GM12801 (cell line): ENCODE results near the gene PRKAA2.

Source experiments
- CTCF ChIP-seq: IDR thresholded peaks from one replicate; pipeline ENCODE4 v1.5.1; 2011; ENCODE audit warnings: control low read depth; ENCODE audit not compliant: insufficient read length; ENCODE audit errors: extremely low read depth

The PRKAA2 gene

GRCh38 chr1:56646611-56647010 lies 1.5 kb downstream of the PRKAA2 start:
- no peak for TF ChIP-seq CTCF

GRCh38 chr1:56647106-56647505 lies 2.0 kb downstream of the PRKAA2 start:
- no peak for TF ChIP-seq CTCF

GRCh38 chr1:56648546-56648945 lies 3.4 kb downstream of the PRKAA2 start:
- no peak for TF ChIP-seq CTCF

GRCh38 chr1:56654126-56654923 lies 9.2 kb downstream of the PRKAA2 start:
- no peak for TF ChIP-seq CTCF

GRCh38 chr1:56655991-56656613 lies 11.0 kb downstream of the PRKAA2 start:
- no peak for TF ChIP-seq CTCF

GRCh38 chr1:56658254-56658653 lies 13.1 kb downstream of the PRKAA2 start:
- TF ChIP-seq CTCF: no peak

- TF ChIP-seq CTCF: no peak
These were observed 15.2 kb downstream of the PRKAA2 start for GRCh38 chr1:56660293-56660692.
